Esophagus squamous epithelium (tissue), 4 donors: ENCODE data around the gene ZNF624.
A peak's percentile ranks its signal among the peaks of the same experiment; 100 is the strongest.

Source experiments
- POLR2A ChIP-seq, 4 donors: fragments of 450-650 bp; IDR thresholded peaks; one replicate each; pipeline ENCODE4 v1.6.1; 2017; ENCODE audit warnings: antibody characterized with exemption in 4 of 4, mild to moderate bottlenecking in 4 of 4, moderate library complexity in 3 of 4
- TF ChIP-seq, protein P1 (sequence below), 6 experiments: fragments of 450-650 bp in 4 of 6; fragments of 200-600 bp in 2 of 6; sonication (generic) in 2 of 6; IDR thresholded peaks; one replicate each; pipeline ENCODE4 v1.5.1; 2016 to 2019; ENCODE audit warnings: antibody characterized with exemption in 6 of 6, mild to moderate bottlenecking in 4 of 6, moderate library complexity in 4 of 6

DNA sequence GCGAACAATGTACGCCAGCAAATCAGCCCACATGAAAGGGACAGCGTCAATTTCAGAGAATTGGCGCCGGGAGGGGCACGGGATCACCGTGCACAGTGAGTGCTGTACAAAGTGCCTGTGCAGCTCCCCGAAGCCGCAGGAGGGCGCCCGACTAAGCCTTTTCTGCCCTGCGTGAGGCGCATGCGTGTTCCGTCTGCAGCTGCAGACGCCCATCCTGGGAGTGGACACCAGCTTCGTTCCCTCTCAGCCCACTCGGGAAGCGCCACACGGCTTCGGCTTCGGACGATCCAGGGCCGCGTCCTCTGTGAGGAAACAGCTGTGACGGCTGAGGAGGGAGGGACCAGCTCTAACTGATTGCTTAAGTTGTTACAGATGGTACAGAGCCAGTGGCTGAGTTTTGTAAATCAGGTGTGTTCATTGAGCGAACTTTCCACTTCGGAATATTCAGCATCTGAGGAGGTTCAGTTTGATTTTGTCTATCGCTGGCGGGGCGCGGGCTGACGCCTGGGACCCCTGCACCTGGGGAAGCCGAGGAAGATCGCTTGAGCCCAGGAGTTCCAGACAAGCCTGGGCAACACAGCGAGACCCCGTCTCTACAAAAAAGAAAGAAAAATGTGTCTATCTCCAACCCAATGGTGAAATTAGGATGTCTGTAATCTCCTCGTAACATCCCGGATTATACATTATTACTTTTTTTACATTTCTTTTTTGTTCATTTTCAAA, 69.2 kb downstream of the ZNF624 start:
- TF ChIP-seq, protein P1, sequence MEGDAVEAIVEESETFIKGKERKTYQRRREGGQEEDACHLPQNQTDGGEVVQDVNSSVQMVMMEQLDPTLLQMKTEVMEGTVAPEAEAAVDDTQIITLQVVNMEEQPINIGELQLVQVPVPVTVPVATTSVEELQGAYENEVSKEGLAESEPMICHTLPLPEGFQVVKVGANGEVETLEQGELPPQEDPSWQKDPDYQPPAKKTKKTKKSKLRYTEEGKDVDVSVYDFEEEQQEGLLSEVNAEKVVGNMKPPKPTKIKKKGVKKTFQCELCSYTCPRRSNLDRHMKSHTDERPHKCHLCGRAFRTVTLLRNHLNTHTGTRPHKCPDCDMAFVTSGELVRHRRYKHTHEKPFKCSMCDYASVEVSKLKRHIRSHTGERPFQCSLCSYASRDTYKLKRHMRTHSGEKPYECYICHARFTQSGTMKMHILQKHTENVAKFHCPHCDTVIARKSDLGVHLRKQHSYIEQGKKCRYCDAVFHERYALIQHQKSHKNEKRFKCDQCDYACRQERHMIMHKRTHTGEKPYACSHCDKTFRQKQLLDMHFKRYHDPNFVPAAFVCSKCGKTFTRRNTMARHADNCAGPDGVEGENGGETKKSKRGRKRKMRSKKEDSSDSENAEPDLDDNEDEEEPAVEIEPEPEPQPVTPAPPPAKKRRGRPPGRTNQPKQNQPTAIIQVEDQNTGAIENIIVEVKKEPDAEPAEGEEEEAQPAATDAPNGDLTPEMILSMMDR (IDR thresholded peaks at IDR 0.05) = peak; percentile 81 to 96 (median 88)
- no peak for TF ChIP-seq POLR2A (IDR thresholded peaks at IDR 0.05)
